HepG2 (cell line): ENCODE measurements around the gene TAF7. TPM values are rescaled to one million over a fixed set of nuclear protein-coding genes. Genes with fewer than 3 reads are reported as not detected.

Experiments used
- BCL6 ChIP-seq: IDR thresholded peaks from 2 replicates; pipeline ENCODE4 v1.6.1; 2016; ENCODE audit warnings: missing genetic modification reagents, missing compliant biosample characterization
- CBX2 ChIP-seq, 2 experiments: fragments of 200-600 bp in 1 of 2; sonication (generic); formaldehyde crosslinking in 1 of 2; IDR thresholded peaks; 2 replicates each; pipeline versions ENCODE4 v1.7.0 to v1.8.1; 2018 to 2022; ENCODE audit warnings: low read depth in 2 of 2, low read length in 1 of 2, mild to moderate bottlenecking in 1 of 2, missing genetic modification reagents in 1 of 2
- CEBPG ChIP-seq: IDR thresholded peaks from 2 replicates; pipeline ENCODE4 v1.6.1; 2016
- EHMT2 ChIP-seq: fragments of 200-600 bp; sonication (generic); IDR thresholded peaks from 2 replicates; pipeline ENCODE4 v1.7.0; 2017; ENCODE audit warnings: antibody characterized with exemption, low read depth, low read length, borderline replicate concordance
- ELF3 ChIP-seq: IDR thresholded peaks from 2 replicates; pipeline ENCODE4 v1.6.1; 2016; ENCODE audit warnings: missing genetic modification reagents, missing compliant biosample characterization
- GATA4 ChIP-seq: sonication (generic); IDR thresholded peaks from 2 replicates; pipeline ENCODE4 v1.6.1; 2016; ENCODE audit warnings: antibody characterized with exemption, low read depth, borderline replicate concordance
- KLF6 ChIP-seq: IDR thresholded peaks from 2 replicates; pipeline ENCODE4 v1.8.0; 2016; ENCODE audit warnings: missing biosample characterization, missing genetic modification reagents
- NCOA2 ChIP-seq: sonication (generic); formaldehyde crosslinking; IDR thresholded peaks from 2 replicates; pipeline ENCODE4 v1.8.0; 2022; ENCODE audit warnings: inconsistent platforms
- NCOA5 ChIP-seq: sonication (generic); formaldehyde crosslinking; IDR thresholded peaks from 2 replicates; pipeline ENCODE4 v1.4.0; 2020; ENCODE audit warnings: missing genetic modification reagents
- NCOR1 ChIP-seq: fragments of 200-600 bp; sonication (generic); IDR thresholded peaks from 2 replicates; pipeline ENCODE4 v1.7.0; 2017; ENCODE audit warnings: antibody characterized with exemption, low read length, borderline replicate concordance
- NKX3-1 ChIP-seq: sonication (generic); formaldehyde crosslinking; IDR thresholded peaks from 2 replicates; pipeline ENCODE4 v1.5.0; 2020; ENCODE audit warnings: missing genetic modification reagents
- REPIN1 ChIP-seq: sonication (generic); formaldehyde crosslinking; IDR thresholded peaks from 2 replicates; pipeline ENCODE4 v1.8.0; 2022; ENCODE audit warnings: missing genetic modification reagents, low read depth, mild to moderate bottlenecking, borderline replicate concordance
- TBL1XR1 ChIP-seq: fragments of 150-350 bp; IDR thresholded peaks from 2 replicates; pipeline ENCODE4 v1.6.1; 2014; ENCODE audit warnings: borderline replicate concordance, low read length; ENCODE audit not compliant: partially characterized antibody
- TOE1 ChIP-seq: sonication (generic); formaldehyde crosslinking; IDR thresholded peaks from 2 replicates; pipeline ENCODE4 v1.4.0; 2020; ENCODE audit warnings: mild to moderate bottlenecking, missing genetic modification reagents
- TRIM24 ChIP-seq: sonication (generic); formaldehyde crosslinking; IDR thresholded peaks from 2 replicates; pipeline ENCODE4 v1.8.0; 2022; ENCODE audit warnings: mild to moderate bottlenecking, missing genetic modification reagents
- ZBTB2 ChIP-seq: sonication (generic); formaldehyde crosslinking; IDR thresholded peaks from 2 replicates; pipeline ENCODE4 v1.8.0; 2022; ENCODE audit warnings: low read depth, missing genetic modification reagents
- ZNF225 ChIP-seq: sonication (generic); formaldehyde crosslinking; IDR thresholded peaks from 2 replicates; pipeline ENCODE4 v1.4.0; 2020; ENCODE audit warnings: mild to moderate bottlenecking, missing genetic modification reagents
- ZNF280D ChIP-seq: sonication (generic); formaldehyde crosslinking; IDR thresholded peaks from 2 replicates; pipeline ENCODE4 v1.5.1; 2020; ENCODE audit warnings: mild to moderate bottlenecking, missing genetic modification reagents
- ZNF343 ChIP-seq: sonication (generic); formaldehyde crosslinking; IDR thresholded peaks from 2 replicates; pipeline ENCODE4 v1.4.0; 2020; ENCODE audit warnings: mild to moderate bottlenecking, missing genetic modification reagents
- ZNF367 ChIP-seq: sonication (generic); formaldehyde crosslinking; IDR thresholded peaks from 2 replicates; pipeline ENCODE4 v1.4.0; 2020; ENCODE audit warnings: missing genetic modification reagents, borderline replicate concordance
- ZNF619 ChIP-seq: sonication (generic); formaldehyde crosslinking; IDR thresholded peaks from 2 replicates; pipeline ENCODE4 v1.4.0; 2020; ENCODE audit warnings: mild to moderate bottlenecking, missing genetic modification reagents
- ZNF629 ChIP-seq: sonication (generic); formaldehyde crosslinking; conservative IDR thresholded peaks from 2 replicates; pipeline ENCODE4 v1.5.0; 2020; ENCODE audit warnings: missing genetic modification reagents
- ZNF883 ChIP-seq: sonication (generic); formaldehyde crosslinking; IDR thresholded peaks from 2 replicates; pipeline ENCODE4 v1.5.1; 2020; ENCODE audit warnings: mild to moderate bottlenecking, missing genetic modification reagents; ENCODE audit errors: not compliant biosample characterization
- polyA plus RNA-seq, 8 experiments: library from polyadenylated mRNA; depleted of rRNA in 3 of 8; stranded (reverse) in 7 of 8; unstranded in 1 of 8; fragments of >200 nt; fragmentation: Illumina TruSeq in 4 of 8; extraction: Trizol in 4 of 8; gene quantifications; 2 replicates each; pipeline versions ENCODE4 v1.2.1 to v1.2.3, GENCODE V29; 2011 to 2016; ENCODE audit warnings: low read depth in 4 of 8, missing spikeins in 1 of 8, mixed read lengths in 1 of 8; ENCODE audit not compliant: insufficient read depth in 1 of 8
- total RNA-seq, 5 experiments: library from RNA; depleted of rRNA; stranded (reverse); fragments of >200 nt; fragmentation: Illumina TruSeq; extraction: Trizol; gene quantifications; 2 replicates each; pipeline ENCODE4 v1.2.3, GENCODE V29; 2016; ENCODE audit warnings: low read depth in 1 of 5
- TF ChIP-seq, protein P1 (sequence below): fragments of 450-650 bp; IDR thresholded peaks from 2 replicates; pipeline ENCODE4 v1.6.1; 2017

TAF7 gene
- total and polyA plus RNA-seq, 2 of the 13 experiments (the other 11 are each of a cell fraction or from before 2014, with no cell fraction given): 41.6 to 61.5 TPM

GRCh38 chr5:141320225-141321169 lies at the start of gene TAF7 (continued):
- TF ChIP-seq, protein P1, sequence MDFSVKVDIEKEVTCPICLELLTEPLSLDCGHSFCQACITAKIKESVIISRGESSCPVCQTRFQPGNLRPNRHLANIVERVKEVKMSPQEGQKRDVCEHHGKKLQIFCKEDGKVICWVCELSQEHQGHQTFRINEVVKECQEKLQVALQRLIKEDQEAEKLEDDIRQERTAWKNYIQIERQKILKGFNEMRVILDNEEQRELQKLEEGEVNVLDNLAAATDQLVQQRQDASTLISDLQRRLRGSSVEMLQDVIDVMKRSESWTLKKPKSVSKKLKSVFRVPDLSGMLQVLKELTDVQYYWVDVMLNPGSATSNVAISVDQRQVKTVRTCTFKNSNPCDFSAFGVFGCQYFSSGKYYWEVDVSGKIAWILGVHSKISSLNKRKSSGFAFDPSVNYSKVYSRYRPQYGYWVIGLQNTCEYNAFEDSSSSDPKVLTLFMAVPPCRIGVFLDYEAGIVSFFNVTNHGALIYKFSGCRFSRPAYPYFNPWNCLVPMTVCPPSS: no peak
- TF ChIP-seq NCOA5 (CRISPR knock-in tag) (no peak), TRIM24 (CRISPR knock-in tag) (no peak), GATA4 (peak; percentile 36; the same call in 1 of the 2 replicates), BCL6 (CRISPR knock-in tag) (0 out of 2 replicates have a peak, but pooled peaks have one; percentile 27), CEBPG (CRISPR knock-in tag) (0 out of 2 replicates have a peak, but pooled peaks have one; percentile 12), ZNF367 (CRISPR knock-in tag) (no peak), ELF3 (CRISPR knock-in tag) (no peak; the same call in none of the 2 replicates), ZBTB2 (CRISPR knock-in tag) (no peak), ZNF343 (peak; percentile 71; the same call in 1 of the 2 replicates), ZNF280D (peak; percentile 98), NCOR1 (no peak), NCOA2 (CRISPR knock-in tag) (no peak; the same call in 1 of the 2 replicates), TBL1XR1 (no peak), EHMT2 (no peak; the same call in 1 of the 2 replicates), KLF6 (CRISPR knock-in tag) (peak; percentile 83; the same call in 1 of the 2 replicates), CBX2 (IDR thresholded peaks at IDR 0.05; ENCODE audit: low read depth, low read length) (no peak), CBX2 (CRISPR knock-in tag; IDR thresholded peaks at IDR 0.05; ENCODE audit: low read depth) (0 out of 2 replicates have a peak, but pooled peaks have one; percentile 70), ZNF883 (CRISPR knock-in tag) (peak; percentile 55), ZNF619 (CRISPR knock-in tag) (peak; percentile 39), REPIN1 (peak; percentile 76), ZNF629 (CRISPR knock-in tag) (no peak), NKX3-1 (CRISPR knock-in tag) (0 out of 2 replicates have a peak, but pooled peaks have one; percentile 13), ZNF225 (peak; percentile 67; the same call in 1 of the 2 replicates), TOE1 (no peak)
